Upper lobe of left lung (tissue), 6 donors: ENCODE data around the gene RAB30. TPM values are rescaled to one million over a fixed set of nuclear protein-coding genes. Genes with fewer than 3 reads are reported as not detected.
"Not testable (repeated sequence)": the region's sequence is repeated elsewhere in the genome, so short reads cannot be mapped to it uniquely, and the experiment has no call there.

Experiments
- ATAC-seq, 2 donors: fragments of 200-7000 bp; cut with Tn5 transposase; one replicate each; pipeline ENCODE4 v1.9.1; 2022; ENCODE audit warnings: mild to moderate bottlenecking in 2 of 2, moderate library complexity in 2 of 2; ENCODE audit not compliant: low FRiP score in 2 of 2
- DNase-seq, 2 donors: peaks; one replicate each; pipeline ENCODE4 v3.0.0-alpha.2; 2019 to 2020
- H3K27ac ChIP-seq, 4 donors: fragments of 200-600 bp; sonication (generic); one replicate each; pipeline ENCODE4 v1.5.1; 2016 to 2019
- H3K27me3 ChIP-seq, 4 donors: fragments of 200-600 bp; sonication (generic); one replicate each; pipeline ENCODE4 v1.5.1; 2017 to 2019
- H3K36me3 ChIP-seq, 4 donors: fragments of 200-600 bp; sonication (generic); one replicate each; pipeline ENCODE4 v1.5.1; 2016 to 2019
- H3K4me1 ChIP-seq, 4 donors: fragments of 200-600 bp; sonication (generic); one replicate each; pipeline ENCODE4 v1.5.1; 2018 to 2019
- H3K4me3 ChIP-seq, 4 donors: fragments of 200-600 bp; sonication (generic); one replicate each; pipeline ENCODE4 v1.5.1; 2017 to 2019; ENCODE audit warnings: mild to moderate bottlenecking in 2 of 4, moderate library complexity in 1 of 4
- H3K9me3 ChIP-seq, 4 donors: fragments of 200-600 bp; sonication (generic); one replicate each; pipeline ENCODE4 v1.5.1; 2018 to 2019
- CTCF ChIP-seq, 6 experiments: fragments of 450-650 bp in 4 of 6; fragments of 200-600 bp in 2 of 6; sonication (generic) in 2 of 6; IDR thresholded peaks; one replicate each; pipeline ENCODE4 v1.5.1; 2016 to 2019; ENCODE audit warnings: antibody characterized with exemption in 6 of 6
- EP300 ChIP-seq, 4 donors: sonication (generic); formaldehyde crosslinking; IDR thresholded peaks; one replicate each; pipeline ENCODE4 v1.5.1; 2017; ENCODE audit warnings: antibody characterized with exemption in 4 of 4, control low read depth in 2 of 4
- POLR2A ChIP-seq, 4 donors: fragments of 450-650 bp; IDR thresholded peaks; one replicate each; pipeline ENCODE4 v1.5.1; 2016 to 2017; ENCODE audit warnings: antibody characterized with exemption in 4 of 4, mild to moderate bottlenecking in 2 of 4
- POLR2AphosphoS5 ChIP-seq, 2 donors: sonication (generic); formaldehyde crosslinking; IDR thresholded peaks; one replicate each; pipeline ENCODE4 v1.5.1; 2017; ENCODE audit warnings: antibody characterized with exemption in 2 of 2
- WGBS, 2 donors: methylation state at CpG; one replicate each; pipeline ENCODE4 v1.1.5; 2017 to 2018; 5-methylcytosine and 5-hydroxymethylcytosine counted together
- total RNA-seq, 6 donors: library from RNA; depleted of rRNA in 4 of 6; stranded (reverse); fragments of >200 nt in 4 of 6; gene quantifications; one replicate each; pipeline versions ENCODE4 v1.1.0 to v1.2.1, GENCODE V29; 2016 to 2021
- donor health status: DM: no; HTN: no; CAD: no; lungs with moderate emphysema.
- donor health status: DM: no; HTN: yes; CAD: no; lungs with severe emphysema.

Gene RAB30
- total RNA-seq, 6 donors from 2014 or later: 2.7 to 19.3 (median 9.6) TPM

- H3K36me3 ChIP-seq: no peaks in the 10 kb centered on the region
- no peak overlapping the region for H3K4me3 ChIP-seq
- H3K4me1 ChIP-seq: peaks cover 0 to 16% (median 10%) of the 10 kb centered on the region in 4 donors
- 87 to 94% methylated on average over 1 of the region's 1 CpG for WGBS, 2 donors
- TF ChIP-seq POLR2AphosphoS5 (IDR thresholded peaks at IDR 0.05) (no peak), EP300 (IDR thresholded peaks at IDR 0.05) (no peak), POLR2A (IDR thresholded peaks at IDR 0.05) (no peak), CTCF (IDR thresholded peaks at IDR 0.05) (no peak)
- DNase-seq: no peak
- H3K27ac ChIP-seq: no peak overlapping the region
- no peaks in the 10 kb centered on the region for H3K9me3 ChIP-seq
- ATAC-seq: no peak
- H3K27me3 ChIP-seq: no peaks in the 10 kb centered on the region
These were observed 56.7 kb downstream of the RAB30 start for GRCh38 chr11:83014951-83015350.

- DNase-seq (no peak), ATAC-seq (no peak)
- no peaks in the 10 kb centered on the region for H3K9me3 ChIP-seq
- TF ChIP-seq POLR2A (IDR thresholded peaks at IDR 0.05) (no peak), POLR2AphosphoS5 (IDR thresholded peaks at IDR 0.05) (no peak), CTCF (IDR thresholded peaks at IDR 0.05) (no peak), EP300 (IDR thresholded peaks at IDR 0.05) (no peak)
- H3K36me3 ChIP-seq: no peaks in the 10 kb centered on the region
- H3K4me1 ChIP-seq: peaks cover 13 to 25% (median 17%) of the 10 kb centered on the region in 4 donors
- 83 to 85% methylated on average over 7 of the region's 7 CpGs for WGBS, 2 donors
- H3K27ac ChIP-seq: no peak overlapping the region
- H3K27me3 ChIP-seq: no peaks in the 10 kb centered on the region
- no peak overlapping the region for H3K4me3 ChIP-seq
These were observed 59.3 kb downstream of the RAB30 start for GRCh38 chr11:83012168-83013067.

- TF ChIP-seq EP300 (IDR thresholded peaks at IDR 0.05): no peak
- TF ChIP-seq POLR2AphosphoS5 (IDR thresholded peaks at IDR 0.05): no peak
- TF ChIP-seq POLR2A (IDR thresholded peaks at IDR 0.05): no peak
- TF ChIP-seq CTCF (IDR thresholded peaks at IDR 0.05): no peak
- DNase-seq (no peak), ATAC-seq (no peak)
- Histone ChIP-seq H3K4me1 (peaks cover 14 to 32% (median 25%) of the 10 kb centered on the region in 4 donors), H3K9me3 (no peaks in the 10 kb centered on the region), H3K27me3 (no peaks in the 10 kb centered on the region), H3K4me3 (no peak overlapping the region), H3K27ac (peak overlapping the region in 1 of 4 donors; percentile 33), H3K36me3 (no peaks in the 10 kb centered on the region)
- WGBS, 2 donors: 65 to 86% methylated on average over 2 of the region's 2 CpGs
These were observed 60.1 kb downstream of the RAB30 start for GRCh38 chr11:83011333-83012167.

GRCh38 chr11:83009999-83010398 is 61.7 kb downstream of the RAB30 start:
- Histone ChIP-seq H3K4me1 (peaks cover 14 to 34% (median 26%) of the 10 kb centered on the region in 4 donors), H3K4me3 (no peak overlapping the region), H3K9me3 (no peaks in the 10 kb centered on the region), H3K27me3 (no peaks in the 10 kb centered on the region), H3K27ac (peak overlapping the region in 1 of 4 donors; percentile 17), H3K36me3 (no peaks in the 10 kb centered on the region)
- no peak for TF ChIP-seq POLR2AphosphoS5 (IDR thresholded peaks at IDR 0.05)
- TF ChIP-seq CTCF (IDR thresholded peaks at IDR 0.05): no peak
- TF ChIP-seq EP300 (IDR thresholded peaks at IDR 0.05): no peak
- no peak for TF ChIP-seq POLR2A (IDR thresholded peaks at IDR 0.05)
- ATAC-seq (no peak), DNase-seq (no peak)
- 91 to 95% methylated on average over 2 of the region's 2 CpGs for WGBS, 2 donors

- ATAC-seq, H3K36me3 ChIP-seq, H3K4me3 ChIP-seq, H3K9me3 ChIP-seq, H3K27me3 ChIP-seq: not testable (repeated sequence)
- Histone ChIP-seq H3K27ac (peak overlapping the region in 1 of 4 donors; percentile 74), H3K4me1 (peaks cover 14 to 33% (median 26%) of the 10 kb centered on the region in 4 donors)
- DNase-seq: peak in 1 of 2 donors; percentile 12
- WGBS, 2 donors: 96 to 98% methylated on average over 10 of the region's 10 CpGs
These were observed 62.6 kb downstream of the RAB30 start for GRCh38 chr11:83009136-83009535.
